ENCODE results near the gene MAPK10.

Gene MAPK10

DNA sequence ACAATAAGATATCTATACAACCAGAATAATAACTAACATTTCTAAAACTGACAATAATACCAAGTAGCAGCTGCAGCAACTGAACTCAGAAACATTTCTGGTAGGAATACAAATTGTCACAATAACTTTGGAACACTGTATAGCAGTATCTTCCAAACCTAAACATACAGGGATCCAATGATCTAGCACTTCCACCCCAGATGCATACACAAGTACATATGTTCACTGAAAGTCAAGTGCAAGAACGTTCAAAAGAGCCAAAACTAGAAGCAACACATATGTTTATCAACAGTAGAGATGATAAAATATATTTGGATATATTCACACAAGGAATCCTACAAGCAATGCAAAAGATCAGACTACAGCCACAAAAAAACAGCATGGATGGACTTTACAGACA lies 46.2 kb downstream of the MAPK10 start:
- Histone ChIP-seq H3K4me3 (ENCODE audit: low read length in 2 of 2) (no peak overlapping the region), H3K9ac (ENCODE audit: low read length in 2 of 2) (no peak overlapping the region), H3K36me3 (ENCODE audit: control insufficient read depth in 2 of 2, insufficient read depth in 2 of 2, low read length in 2 of 2) (no peaks in the 10 kb centered on the region), H3K27me3 (ENCODE audit: control insufficient read depth in 1 of 2, insufficient read depth in 2 of 2, low read length in 2 of 2) (no peaks in the 10 kb centered on the region), H3K9me3 (ENCODE audit: control insufficient read depth in 2 of 2, low read length in 2 of 2) (no peaks in the 10 kb centered on the region), H3K27ac (ENCODE audit: low read length) (no peak overlapping the region), H3K4me1 (ENCODE audit: control insufficient read depth, insufficient read depth, low read length) (no peaks in the 10 kb centered on the region)

DNA sequence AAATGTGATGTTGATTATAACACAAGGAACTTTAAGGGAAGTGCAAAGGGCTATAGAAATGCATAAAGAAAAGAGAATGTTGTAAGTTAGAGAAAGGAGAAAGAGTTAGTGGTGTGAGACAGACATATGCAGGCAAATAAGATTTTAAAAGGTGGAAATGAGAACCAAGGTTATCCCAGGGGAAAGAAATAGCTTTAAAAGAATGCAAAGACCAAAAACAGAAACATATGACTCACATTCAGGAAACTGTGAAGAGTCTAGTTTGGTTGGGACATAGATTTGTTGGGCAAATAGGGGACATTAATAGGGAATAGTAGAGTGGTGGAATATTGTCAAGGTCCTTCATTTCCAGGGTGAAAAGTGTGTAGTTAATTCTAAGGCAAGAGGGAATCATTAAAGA lies 52.4 kb downstream of the MAPK10 start:
- Histone ChIP-seq H3K9ac (ENCODE audit: low read length in 2 of 2) (no peak overlapping the region), H3K9me3 (ENCODE audit: control insufficient read depth in 2 of 2, low read length in 2 of 2) (no peaks in the 10 kb centered on the region), H3K27me3 (ENCODE audit: control insufficient read depth in 1 of 2, insufficient read depth in 2 of 2, low read length in 2 of 2) (no peaks in the 10 kb centered on the region), H3K27ac (ENCODE audit: low read length) (no peak overlapping the region), H3K36me3 (ENCODE audit: control insufficient read depth in 2 of 2, insufficient read depth in 2 of 2, low read length in 2 of 2) (no peaks in the 10 kb centered on the region), H3K4me1 (ENCODE audit: control insufficient read depth, insufficient read depth, low read length) (peaks cover 6% of the 10 kb centered on the region), H3K4me3 (ENCODE audit: low read length in 2 of 2) (no peak overlapping the region)

DNA sequence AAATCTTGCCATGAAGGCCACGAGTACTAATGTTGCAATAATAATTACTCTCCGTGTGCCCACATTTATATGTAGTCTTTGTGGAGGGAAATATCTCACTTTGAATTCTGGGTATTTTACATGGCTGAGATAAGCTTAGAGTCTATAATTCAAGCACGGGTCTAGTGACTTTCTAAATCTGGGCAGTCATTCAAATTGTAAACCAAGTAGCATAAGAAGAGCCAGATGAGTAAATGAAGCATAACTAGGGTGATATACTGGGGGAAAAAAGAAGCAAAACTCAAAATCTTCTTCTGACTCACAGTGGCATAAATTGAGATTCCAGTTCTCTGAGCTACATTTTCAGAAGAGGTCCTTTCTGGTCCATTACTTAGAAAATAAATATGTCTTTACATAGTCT lies 53.0 kb downstream of the MAPK10 start:
- Histone ChIP-seq H3K27ac (ENCODE audit: low read length) (no peak overlapping the region), H3K4me1 (ENCODE audit: control insufficient read depth, insufficient read depth, low read length) (peaks cover 6% of the 10 kb centered on the region), H3K9me3 (ENCODE audit: control insufficient read depth in 2 of 2, low read length in 2 of 2) (peaks cover 0 to 2% of the 10 kb centered on the region in 2 donors), H3K27me3 (ENCODE audit: control insufficient read depth in 1 of 2, insufficient read depth in 2 of 2, low read length in 2 of 2) (no peaks in the 10 kb centered on the region), H3K9ac (ENCODE audit: low read length in 2 of 2) (no peak overlapping the region), H3K4me3 (ENCODE audit: low read length in 2 of 2) (no peak overlapping the region), H3K36me3 (ENCODE audit: control insufficient read depth in 2 of 2, insufficient read depth in 2 of 2, low read length in 2 of 2) (no peaks in the 10 kb centered on the region)

DNA sequence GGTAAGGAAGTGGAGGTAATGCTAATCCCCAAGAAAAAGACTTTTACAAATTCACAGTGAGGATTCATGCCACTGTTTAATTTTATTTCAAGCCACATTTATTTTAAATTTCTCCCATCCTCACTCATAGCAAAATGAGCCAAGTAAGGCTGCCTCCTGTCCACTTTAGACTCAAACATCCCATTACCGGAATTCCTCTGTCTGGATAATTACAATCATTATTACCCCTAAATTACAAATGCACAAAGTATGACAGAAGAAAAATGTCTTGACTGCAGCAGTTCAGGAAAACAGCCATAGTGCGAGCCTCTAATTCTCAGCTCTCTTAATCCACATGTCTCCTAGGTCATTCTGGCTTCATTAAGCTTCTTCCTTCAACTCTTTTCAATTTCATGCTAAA lies 57.0 kb downstream of the MAPK10 start:
- peaks cover 2% of the 10 kb centered on the region for H3K4me1 ChIP-seq (ENCODE audit: control insufficient read depth, insufficient read depth, low read length)
- no peak overlapping the region for H3K4me3 ChIP-seq (ENCODE audit: low read length in 2 of 2)
- H3K27me3 ChIP-seq (ENCODE audit: control insufficient read depth in 1 of 2, insufficient read depth in 2 of 2, low read length in 2 of 2): no peaks in the 10 kb centered on the region
- H3K9me3 ChIP-seq (ENCODE audit: control insufficient read depth in 2 of 2, low read length in 2 of 2): peaks cover 0 to 2% of the 10 kb centered on the region in 2 donors
- no peak overlapping the region for H3K9ac ChIP-seq (ENCODE audit: low read length in 2 of 2)
- H3K27ac ChIP-seq (ENCODE audit: low read length): no peak overlapping the region
- no peaks in the 10 kb centered on the region for H3K36me3 ChIP-seq (ENCODE audit: control insufficient read depth in 2 of 2, insufficient read depth in 2 of 2, low read length in 2 of 2)

DNA sequence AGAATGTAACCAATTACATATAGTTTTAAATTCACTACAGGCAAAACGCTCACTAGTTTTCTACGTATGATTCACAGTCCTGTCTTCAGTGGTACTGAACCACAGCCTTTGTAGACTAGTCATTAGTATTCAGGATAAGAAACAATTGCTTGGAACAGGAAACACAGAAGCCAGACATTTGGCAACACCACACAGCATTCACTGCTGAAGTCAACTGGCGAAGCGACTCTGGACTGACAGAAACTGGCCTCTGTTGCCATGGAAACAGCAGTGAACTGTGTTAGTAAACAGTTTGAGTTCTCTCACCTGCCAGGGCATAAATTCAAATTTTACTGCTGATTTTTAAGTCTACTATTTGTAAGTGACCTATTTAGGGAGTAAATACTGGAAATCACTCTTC lies 57.6 kb downstream of the MAPK10 start:
- no peaks in the 10 kb centered on the region for H3K27me3 ChIP-seq (ENCODE audit: control insufficient read depth in 1 of 2, insufficient read depth in 2 of 2, low read length in 2 of 2)
- H3K4me1 ChIP-seq (ENCODE audit: control insufficient read depth, insufficient read depth, low read length): no peaks in the 10 kb centered on the region
- no peak overlapping the region for H3K4me3 ChIP-seq (ENCODE audit: low read length in 2 of 2)
- no peak overlapping the region for H3K27ac ChIP-seq (ENCODE audit: low read length)
- no peaks in the 10 kb centered on the region for H3K36me3 ChIP-seq (ENCODE audit: control insufficient read depth in 2 of 2, insufficient read depth in 2 of 2, low read length in 2 of 2)
- peaks cover 0 to 2% of the 10 kb centered on the region in 2 donors for H3K9me3 ChIP-seq (ENCODE audit: control insufficient read depth in 2 of 2, low read length in 2 of 2)
- no peak overlapping the region for H3K9ac ChIP-seq (ENCODE audit: low read length in 2 of 2)

DNA sequence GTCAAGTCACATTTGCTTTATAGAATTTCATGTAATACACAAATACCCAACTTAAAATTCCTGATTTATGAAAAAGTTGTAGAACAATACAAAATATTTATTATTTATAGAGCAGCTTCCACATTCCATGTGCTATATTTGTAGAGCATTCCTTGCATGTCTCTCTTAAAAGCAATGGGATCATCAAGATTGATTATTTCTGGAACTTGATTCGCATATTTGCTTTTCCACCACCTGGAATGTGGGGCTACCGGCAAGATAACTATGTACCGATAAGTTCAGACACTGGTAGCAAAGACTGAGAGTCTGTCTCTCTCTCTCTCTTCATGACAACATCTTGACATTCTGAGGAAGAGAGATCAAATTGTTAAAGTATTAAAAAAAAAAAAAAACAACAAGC lies 59.3 kb downstream of the MAPK10 start:
- Histone ChIP-seq H3K27ac (ENCODE audit: low read length) (no peak overlapping the region), H3K4me1 (ENCODE audit: control insufficient read depth, insufficient read depth, low read length) (no peaks in the 10 kb centered on the region), H3K9me3 (ENCODE audit: control insufficient read depth in 2 of 2, low read length in 2 of 2) (peaks cover 0 to 2% of the 10 kb centered on the region in 2 donors), H3K36me3 (ENCODE audit: control insufficient read depth in 2 of 2, insufficient read depth in 2 of 2, low read length in 2 of 2) (no peaks in the 10 kb centered on the region), H3K27me3 (ENCODE audit: control insufficient read depth in 1 of 2, insufficient read depth in 2 of 2, low read length in 2 of 2) (no peaks in the 10 kb centered on the region), H3K4me3 (ENCODE audit: low read length in 2 of 2) (no peak overlapping the region), H3K9ac (ENCODE audit: low read length in 2 of 2) (no peak overlapping the region)

DNA sequence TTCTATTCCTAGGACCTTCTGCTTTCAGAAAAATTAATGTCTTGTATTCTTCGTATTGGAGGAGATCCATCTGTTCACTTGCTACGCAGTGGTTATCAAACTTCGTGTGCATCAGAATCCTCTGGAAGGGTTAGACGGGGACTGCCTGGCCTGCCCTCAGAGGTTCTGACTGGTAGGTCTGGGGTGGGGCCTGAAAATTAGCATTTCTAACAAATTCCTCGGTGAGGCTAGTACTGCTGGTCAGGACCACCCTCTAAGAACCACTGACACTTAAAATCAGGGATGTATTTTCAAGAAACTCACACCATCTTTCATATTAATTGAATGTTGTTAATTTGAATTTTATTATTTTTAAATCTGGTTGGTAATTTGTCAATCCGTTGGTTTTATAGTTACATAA lies 63.0 kb downstream of the MAPK10 start:
- Histone ChIP-seq H3K4me1 (ENCODE audit: control insufficient read depth, insufficient read depth, low read length) (no peaks in the 10 kb centered on the region), H3K27me3 (ENCODE audit: control insufficient read depth in 1 of 2, insufficient read depth in 2 of 2, low read length in 2 of 2) (no peaks in the 10 kb centered on the region), H3K27ac (ENCODE audit: low read length) (no peak overlapping the region), H3K9me3 (ENCODE audit: control insufficient read depth in 2 of 2, low read length in 2 of 2) (no peaks in the 10 kb centered on the region), H3K36me3 (ENCODE audit: control insufficient read depth in 2 of 2, insufficient read depth in 2 of 2, low read length in 2 of 2) (no peaks in the 10 kb centered on the region), H3K9ac (ENCODE audit: low read length in 2 of 2) (no peak overlapping the region), H3K4me3 (ENCODE audit: low read length in 2 of 2) (no peak overlapping the region)

DNA sequence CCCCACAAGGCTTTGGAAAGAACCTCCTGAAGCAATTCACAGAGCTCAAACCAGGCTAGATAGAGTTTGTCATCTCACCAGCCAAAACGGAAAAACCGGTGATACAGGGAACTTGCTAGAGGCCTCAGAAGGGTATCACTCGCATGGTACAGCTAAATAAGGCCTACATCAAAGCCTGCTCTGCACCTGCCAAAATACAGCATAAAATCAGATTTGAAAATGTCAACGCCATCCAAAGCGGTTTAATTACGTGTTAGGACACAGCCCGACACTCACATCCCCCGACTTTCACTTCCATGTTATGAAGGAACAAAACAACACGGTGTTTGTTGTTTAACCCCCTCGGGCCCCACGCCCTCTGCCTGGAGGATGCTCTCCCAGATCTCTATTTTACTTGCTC lies 65.0 kb downstream of the MAPK10 start:
- Histone ChIP-seq H3K27me3 (ENCODE audit: control insufficient read depth in 1 of 2, insufficient read depth in 2 of 2, low read length in 2 of 2) (no peaks in the 10 kb centered on the region), H3K4me3 (ENCODE audit: low read length in 2 of 2) (no peak overlapping the region), H3K27ac (ENCODE audit: low read length) (no peak overlapping the region), H3K9me3 (ENCODE audit: control insufficient read depth in 2 of 2, low read length in 2 of 2) (no peaks in the 10 kb centered on the region), H3K36me3 (ENCODE audit: control insufficient read depth in 2 of 2, insufficient read depth in 2 of 2, low read length in 2 of 2) (no peaks in the 10 kb centered on the region), H3K4me1 (ENCODE audit: control insufficient read depth, insufficient read depth, low read length) (no peaks in the 10 kb centered on the region), H3K9ac (ENCODE audit: low read length in 2 of 2) (no peak overlapping the region)

DNA sequence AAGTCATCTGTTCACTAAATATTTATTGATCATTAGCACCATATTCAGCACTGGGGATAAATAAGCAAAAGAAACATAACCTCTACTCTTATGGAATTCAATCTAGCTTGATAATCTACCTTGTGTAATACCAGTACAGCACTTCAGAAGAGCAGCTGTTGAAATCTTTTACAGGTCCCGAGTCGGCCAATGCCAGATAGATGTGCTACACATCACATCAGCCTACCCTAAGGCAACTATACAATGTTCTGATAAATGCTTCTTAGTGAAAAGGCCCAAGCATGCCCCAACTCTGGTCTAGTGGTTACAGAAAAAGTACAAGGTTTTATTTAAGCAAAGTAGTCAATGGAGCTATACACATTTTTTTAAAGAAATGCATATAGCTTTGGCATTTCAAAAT lies 68.7 kb downstream of the MAPK10 start:
- H3K9ac ChIP-seq (ENCODE audit: low read length in 2 of 2): no peak overlapping the region
- no peaks in the 10 kb centered on the region for H3K9me3 ChIP-seq (ENCODE audit: control insufficient read depth in 2 of 2, low read length in 2 of 2)
- no peaks in the 10 kb centered on the region for H3K36me3 ChIP-seq (ENCODE audit: control insufficient read depth in 2 of 2, insufficient read depth in 2 of 2, low read length in 2 of 2)
- H3K27ac ChIP-seq (ENCODE audit: low read length): no peak overlapping the region
- H3K4me3 ChIP-seq (ENCODE audit: low read length in 2 of 2): no peak overlapping the region
- no peaks in the 10 kb centered on the region for H3K4me1 ChIP-seq (ENCODE audit: control insufficient read depth, insufficient read depth, low read length)
- H3K27me3 ChIP-seq (ENCODE audit: control insufficient read depth in 1 of 2, insufficient read depth in 2 of 2, low read length in 2 of 2): no peaks in the 10 kb centered on the region

DNA sequence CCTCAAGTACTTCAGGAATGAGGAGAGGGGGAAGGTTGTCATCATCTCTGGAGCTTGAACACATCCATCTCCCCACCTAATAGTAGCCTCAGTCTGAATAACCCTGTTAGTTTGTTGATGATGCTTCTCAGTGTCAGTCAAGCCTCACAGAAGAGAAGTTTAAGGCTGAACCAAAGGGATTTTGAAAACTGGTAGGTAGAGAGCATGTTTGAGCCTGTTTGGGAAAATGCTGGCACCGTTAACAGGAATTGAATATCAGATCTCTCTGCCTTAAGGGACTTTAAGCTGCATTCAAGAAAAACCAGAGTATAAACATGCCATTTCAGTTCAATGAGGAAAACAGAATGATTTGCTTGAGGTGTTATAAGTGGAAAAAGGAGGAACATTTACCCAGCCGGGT lies 73.1 kb downstream of the MAPK10 start:
- no peaks in the 10 kb centered on the region for H3K27me3 ChIP-seq (ENCODE audit: control insufficient read depth in 1 of 2, insufficient read depth in 2 of 2, low read length in 2 of 2)
- H3K4me3 ChIP-seq (ENCODE audit: low read length in 2 of 2): no peak overlapping the region
- H3K36me3 ChIP-seq (ENCODE audit: control insufficient read depth in 2 of 2, insufficient read depth in 2 of 2, low read length in 2 of 2): no peaks in the 10 kb centered on the region
- no peak overlapping the region for H3K27ac ChIP-seq (ENCODE audit: low read length)
- no peaks in the 10 kb centered on the region for H3K4me1 ChIP-seq (ENCODE audit: control insufficient read depth, insufficient read depth, low read length)
- H3K9ac ChIP-seq (ENCODE audit: low read length in 2 of 2): no peak overlapping the region
- H3K9me3 ChIP-seq (ENCODE audit: control insufficient read depth in 2 of 2, low read length in 2 of 2): no peaks in the 10 kb centered on the region

DNA sequence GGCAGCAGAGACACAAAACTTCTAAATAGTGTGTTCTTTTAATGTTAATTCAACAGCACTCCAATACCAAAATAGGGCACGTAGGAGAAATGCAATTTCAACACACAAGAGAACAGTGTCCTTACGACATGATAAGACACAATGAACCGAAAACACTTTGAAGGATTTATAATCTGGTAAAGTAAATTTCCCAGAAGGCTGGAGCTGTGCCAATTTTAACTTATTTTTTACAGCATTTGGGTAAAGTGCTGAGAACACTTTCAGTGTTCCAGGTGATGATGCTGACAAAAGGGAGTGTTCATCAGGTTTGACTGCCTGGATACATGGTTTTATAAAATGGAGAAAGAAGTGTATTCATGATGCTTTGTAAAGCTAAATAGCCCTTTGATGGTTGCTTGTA lies 76.5 kb downstream of the MAPK10 start:
- Histone ChIP-seq H3K36me3 (ENCODE audit: control insufficient read depth in 2 of 2, insufficient read depth in 2 of 2, low read length in 2 of 2) (no peaks in the 10 kb centered on the region), H3K27me3 (ENCODE audit: control insufficient read depth in 1 of 2, insufficient read depth in 2 of 2, low read length in 2 of 2) (no peaks in the 10 kb centered on the region), H3K4me3 (ENCODE audit: low read length in 2 of 2) (no peak overlapping the region), H3K27ac (ENCODE audit: low read length) (no peak overlapping the region), H3K9ac (ENCODE audit: low read length in 2 of 2) (no peak overlapping the region), H3K4me1 (ENCODE audit: control insufficient read depth, insufficient read depth, low read length) (no peaks in the 10 kb centered on the region), H3K9me3 (ENCODE audit: control insufficient read depth in 2 of 2, low read length in 2 of 2) (no peaks in the 10 kb centered on the region)

DNA sequence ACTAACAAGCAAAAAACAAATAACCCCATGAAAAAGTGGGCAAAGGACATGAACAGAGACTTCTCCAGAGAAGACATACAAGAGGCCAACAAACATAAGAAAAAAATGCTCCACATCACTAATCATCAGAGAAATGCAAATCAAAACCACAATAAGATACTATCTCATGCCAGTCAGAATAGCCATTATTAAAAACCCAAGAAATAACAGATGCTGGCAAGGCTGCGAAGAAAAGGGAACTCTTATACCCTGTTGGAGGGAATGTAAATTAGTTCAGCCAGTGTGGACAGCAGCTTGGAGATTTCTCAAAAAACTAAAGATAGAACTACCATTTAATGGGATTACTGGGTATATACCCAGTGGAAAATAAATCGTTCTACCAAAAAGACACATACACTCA lies 79.6 kb downstream of the MAPK10 start:
- Histone ChIP-seq H3K9me3 (ENCODE audit: control insufficient read depth in 2 of 2, low read length in 2 of 2) (no peaks in the 10 kb centered on the region), H3K9ac (ENCODE audit: low read length in 2 of 2) (no peak overlapping the region), H3K27me3 (ENCODE audit: control insufficient read depth in 1 of 2, insufficient read depth in 2 of 2, low read length in 2 of 2) (no peaks in the 10 kb centered on the region), H3K36me3 (ENCODE audit: control insufficient read depth in 2 of 2, insufficient read depth in 2 of 2, low read length in 2 of 2) (no peaks in the 10 kb centered on the region), H3K4me3 (ENCODE audit: low read length in 2 of 2) (no peak overlapping the region), H3K4me1 (ENCODE audit: control insufficient read depth, insufficient read depth, low read length) (no peaks in the 10 kb centered on the region), H3K27ac (ENCODE audit: low read length) (no peak overlapping the region)
